Fibroblast of peridontal ligament (primary cell): ENCODE measurements around the gene SEZ6.
A peak's percentile ranks its signal among the peaks of the same experiment; 100 is the strongest.

Experiments
- DNase-seq: peaks from one replicate; pipeline ENCODE4 v3.0.0-alpha.2; 2010; ENCODE audit errors: extremely low read depth

SEZ6 gene

GRCh38 chr17:29034510-29034909, 28.7 kb upstream of the SEZ6 start:
- DNase-seq: no peak

GRCh38 chr17:29032857-29033197, 27.0 kb upstream of the SEZ6 start:
- no peak for DNase-seq

GRCh38 chr17:29032013-29032856, 26.4 kb upstream of the SEZ6 start:
- DNase-seq: no peak

GRCh38 chr17:29031488-29031887, 25.7 kb upstream of the SEZ6 start:
- DNase-seq: no peak

- DNase-seq: no peak
Measured at GRCh38 chr17:29024316-29024952, 18.6 kb upstream of the SEZ6 start.

GRCh38 chr17:29022074-29022473, 16.2 kb upstream of the SEZ6 start:
- DNase-seq: no peak

- DNase-seq: no peak
Measured at GRCh38 chr17:29021226-29021625, 15.4 kb upstream of the SEZ6 start.

GRCh38 chr17:29020576-29020975, 14.7 kb upstream of the SEZ6 start:
- DNase-seq: no peak

GRCh38 chr17:29019475-29020181, 13.8 kb upstream of the SEZ6 start:
- no peak for DNase-seq

- DNase-seq: no peak
Measured at GRCh38 chr17:29018788-29019474, 13.1 kb upstream of the SEZ6 start.

- no peak for DNase-seq
Measured at GRCh38 chr17:29016345-29017210, 10.7 kb upstream of the SEZ6 start.

- no peak for DNase-seq
Measured at GRCh38 chr17:29014716-29015115, 8.9 kb upstream of the SEZ6 start.

GRCh38 chr17:29012535-29012934, 6.7 kb upstream of the SEZ6 start:
- no peak for DNase-seq

GRCh38 chr17:29010586-29010985, 4.8 kb upstream of the SEZ6 start:
- DNase-seq: no peak

GRCh38 chr17:29010129-29010528, 4.3 kb upstream of the SEZ6 start:
- DNase-seq: no peak

GRCh38 chr17:29008591-29008990, 2.8 kb upstream of the SEZ6 start:
- no peak for DNase-seq

- peak; percentile 42 for DNase-seq
Measured at GRCh38 chr17:29007860-29008455, 2.1 kb upstream of the SEZ6 start.

- DNase-seq: no peak
Measured at GRCh38 chr17:29007456-29007855, 1.6 kb upstream of the SEZ6 start.

- no peak for DNase-seq
Measured at GRCh38 chr17:29004081-29004692, 1.6 kb downstream of the SEZ6 start.

- no peak for DNase-seq
Measured at GRCh38 chr17:29003289-29003688, 2.5 kb downstream of the SEZ6 start.
